Mammary epithelial cell (primary cell): ENCODE data around the gene ZNF273.

ENCODE experiments used
- EZH2 ChIP-seq: IDR thresholded peaks from 2 replicates; pipeline ENCODE4 v1.6.1; 2012; ENCODE audit warnings: low read length, inconsistent platforms, borderline replicate concordance
- TF ChIP-seq, protein P1 (sequence below), 2 donors: IDR thresholded peaks in 1 of 2; conservative IDR thresholded peaks in 1 of 2; 2 replicates each; pipeline ENCODE4 v1.5.1; 2011 to 2012; ENCODE audit warnings: inconsistent platforms in 2 of 2, low read length in 2 of 2, mild to moderate bottlenecking in 2 of 2, control low read depth in 1 of 2, low read depth in 1 of 2; ENCODE audit not compliant: insufficient read depth in 1 of 2; ENCODE audit errors: extremely low read depth in 1 of 2

DNA sequence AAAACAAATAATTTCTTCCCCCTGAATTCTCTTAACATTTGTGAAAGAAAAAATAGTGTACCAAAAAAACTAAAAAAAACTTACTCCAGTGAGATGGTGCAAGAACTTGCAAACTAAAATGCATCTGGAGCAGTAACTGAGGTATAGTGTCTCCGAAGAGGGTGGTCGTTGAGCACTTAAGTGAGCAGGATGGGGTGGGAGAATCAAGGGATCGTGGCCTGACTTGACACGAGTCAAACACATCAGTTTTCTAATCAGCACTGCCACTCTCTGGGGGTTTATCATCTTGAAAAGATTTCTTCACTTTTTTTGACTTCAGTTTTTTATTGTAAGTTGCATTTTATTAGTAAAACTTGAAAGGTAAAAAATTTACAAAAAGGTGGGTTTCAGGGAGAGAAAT, 2.5 kb downstream of the ZNF273 start:
- TF ChIP-seq, protein P1, sequence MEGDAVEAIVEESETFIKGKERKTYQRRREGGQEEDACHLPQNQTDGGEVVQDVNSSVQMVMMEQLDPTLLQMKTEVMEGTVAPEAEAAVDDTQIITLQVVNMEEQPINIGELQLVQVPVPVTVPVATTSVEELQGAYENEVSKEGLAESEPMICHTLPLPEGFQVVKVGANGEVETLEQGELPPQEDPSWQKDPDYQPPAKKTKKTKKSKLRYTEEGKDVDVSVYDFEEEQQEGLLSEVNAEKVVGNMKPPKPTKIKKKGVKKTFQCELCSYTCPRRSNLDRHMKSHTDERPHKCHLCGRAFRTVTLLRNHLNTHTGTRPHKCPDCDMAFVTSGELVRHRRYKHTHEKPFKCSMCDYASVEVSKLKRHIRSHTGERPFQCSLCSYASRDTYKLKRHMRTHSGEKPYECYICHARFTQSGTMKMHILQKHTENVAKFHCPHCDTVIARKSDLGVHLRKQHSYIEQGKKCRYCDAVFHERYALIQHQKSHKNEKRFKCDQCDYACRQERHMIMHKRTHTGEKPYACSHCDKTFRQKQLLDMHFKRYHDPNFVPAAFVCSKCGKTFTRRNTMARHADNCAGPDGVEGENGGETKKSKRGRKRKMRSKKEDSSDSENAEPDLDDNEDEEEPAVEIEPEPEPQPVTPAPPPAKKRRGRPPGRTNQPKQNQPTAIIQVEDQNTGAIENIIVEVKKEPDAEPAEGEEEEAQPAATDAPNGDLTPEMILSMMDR (conservative IDR thresholded peaks at IDR 0.05 in 1 of 2, IDR thresholded peaks at IDR 0.05 in 1 of 2; ENCODE audit: extremely low read depth in 1 of 2, insufficient read depth in 1 of 2, low read depth in 1 of 2, low read length in 2 of 2), result no peak
- TF ChIP-seq EZH2, result no peak
